Stimulated activated naive CD8-positive, alpha-beta T cell treated with anti-CD3 and anti-CD28 coated beads, Interleukin-15, Interleukin-2, amounts not matched to agents 100 ng/mL and 50 ng/mL, for 24 hours (primary cell): ENCODE measurements around the gene C14orf119.
A peak's percentile ranks its signal among the peaks of the same experiment; 100 is the strongest.

ENCODE experiments used
- H3K27ac Mint-ChIP-seq: one replicate; pipeline ENCODE4 v1.8.0; 2021; ENCODE audit warnings: mild to moderate bottlenecking, mixed read lengths
- H3K27me3 Mint-ChIP-seq: one replicate; pipeline ENCODE4 v1.8.0; 2021; ENCODE audit warnings: mixed read lengths
- H3K36me3 Mint-ChIP-seq: one replicate; pipeline ENCODE4 v1.8.0; 2021; ENCODE audit warnings: low read depth, mixed read lengths
- H3K4me1 Mint-ChIP-seq: one replicate; pipeline ENCODE4 v1.8.0; 2021; ENCODE audit warnings: low read depth, mixed read lengths
- H3K4me3 Mint-ChIP-seq: one replicate; pipeline ENCODE4 v1.8.0; 2021; ENCODE audit warnings: mild to moderate bottlenecking, mixed read lengths
- H3K9me3 Mint-ChIP-seq: one replicate; pipeline ENCODE4 v1.8.0; 2021; ENCODE audit warnings: mixed read lengths

Gene C14orf119

DNA sequence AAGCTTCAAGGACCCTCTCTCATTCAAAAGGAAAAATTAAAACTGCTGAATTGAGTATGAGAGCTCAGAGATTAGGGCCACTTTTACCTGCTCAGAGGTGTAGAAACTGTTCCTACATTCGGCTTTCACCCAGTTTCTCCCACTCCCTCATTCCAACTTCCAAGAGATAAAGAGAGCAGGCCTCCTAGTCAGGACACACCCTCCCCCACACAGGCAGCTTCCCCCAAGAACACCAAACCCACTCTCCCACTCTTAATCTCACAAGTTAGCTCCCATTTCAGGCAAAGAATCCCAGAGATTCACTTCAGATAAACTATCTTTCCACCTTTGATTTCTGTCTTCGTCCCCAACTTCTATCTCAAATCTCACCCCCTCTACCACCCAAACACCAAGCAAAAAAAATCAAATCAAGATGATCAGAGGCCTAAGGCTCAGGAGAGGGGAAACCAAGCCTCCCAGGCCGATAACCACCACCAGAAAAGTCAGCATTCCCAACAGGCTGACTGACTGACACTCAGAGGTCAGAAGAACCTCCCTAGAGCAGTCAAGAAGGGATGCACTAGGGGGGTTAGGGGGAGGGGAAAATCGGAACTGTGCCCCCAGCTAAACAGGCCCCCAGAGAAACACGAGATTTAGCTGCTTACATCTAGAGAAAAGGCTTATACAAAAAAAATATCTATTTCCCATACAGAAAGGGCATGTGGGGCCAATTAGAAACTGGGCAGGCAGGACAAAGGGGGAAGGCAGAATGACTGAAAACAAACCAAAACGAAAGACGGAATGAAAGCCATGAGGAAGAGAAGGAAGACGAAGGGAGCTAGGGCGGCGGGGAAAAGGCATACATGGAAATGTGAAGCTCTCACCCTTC lies 24.8 kb upstream of the C14orf119 start:
- no peaks in the 10 kb centered on the region for H3K27me3 Mint-ChIP-seq

DNA sequence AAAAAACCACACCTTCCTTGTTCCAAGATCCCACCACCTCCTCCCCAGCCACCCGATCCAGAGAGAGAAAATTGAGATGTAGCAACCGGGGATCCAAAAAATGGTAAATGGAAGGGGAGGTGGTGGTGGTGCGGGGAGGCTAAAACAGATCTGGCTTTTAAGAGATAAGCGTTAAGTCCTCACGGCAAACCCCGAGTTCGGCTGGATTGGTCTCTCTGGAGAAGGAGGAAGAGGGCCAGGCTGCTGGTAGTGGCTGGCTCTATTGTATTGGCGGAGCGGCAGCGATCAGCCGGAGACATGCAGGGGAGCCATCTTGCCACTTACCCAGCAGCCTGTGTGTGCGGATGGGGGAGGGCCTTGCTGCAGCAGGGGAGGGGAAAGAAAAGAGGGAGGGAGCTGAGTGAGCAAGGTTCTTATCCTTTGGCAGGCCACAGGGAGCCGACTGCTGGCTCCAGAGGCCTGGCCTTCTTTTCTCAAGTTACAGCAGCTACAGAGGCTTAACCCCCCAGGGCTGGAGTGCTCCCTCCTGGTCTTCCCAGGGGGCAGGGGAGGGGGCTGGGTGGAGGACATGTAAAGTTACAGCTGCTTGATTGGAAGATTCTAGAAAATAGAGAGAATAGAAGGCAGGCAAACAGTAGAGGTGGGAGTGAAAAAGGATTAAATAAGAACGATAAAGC lies 23.9 kb upstream of the C14orf119 start:
- H3K36me3 Mint-ChIP-seq = peaks cover 63% of the 10 kb centered on the region

More for the DNA sequence above, 24.8 kb upstream of the C14orf119 start:
- Mint-ChIP-seq H3K27ac (peak overlapping the region; percentile 97), H3K36me3 (peaks cover 65% of the 10 kb centered on the region), H3K4me1 (peaks cover 47% of the 10 kb centered on the region), H3K9me3 (no peaks in the 10 kb centered on the region), H3K4me3 (peak overlapping the region; percentile 95)

GRCh38 chr14:23071921-23072539 lies 23.3 kb upstream of the C14orf119 start:
- peak overlapping the region; percentile 95 for H3K4me3 Mint-ChIP-seq
- H3K9me3 Mint-ChIP-seq = no peaks in the 10 kb centered on the region
- no peaks in the 10 kb centered on the region for H3K27me3 Mint-ChIP-seq
- H3K36me3 Mint-ChIP-seq = peaks cover 67% of the 10 kb centered on the region
- peaks cover 40% of the 10 kb centered on the region for H3K4me1 Mint-ChIP-seq
- H3K27ac Mint-ChIP-seq = peak overlapping the region; percentile 97

More for the DNA sequence above, 23.9 kb upstream of the C14orf119 start:
- H3K27me3 Mint-ChIP-seq = no peaks in the 10 kb centered on the region
- no peaks in the 10 kb centered on the region for H3K9me3 Mint-ChIP-seq
- peaks cover 40% of the 10 kb centered on the region for H3K4me1 Mint-ChIP-seq
- peak overlapping the region; percentile 97 for H3K27ac Mint-ChIP-seq
- peak overlapping the region; percentile 95 for H3K4me3 Mint-ChIP-seq

- Mint-ChIP-seq H3K27me3 (no peaks in the 10 kb centered on the region), H3K4me3 (no peak overlapping the region), H3K27ac (no peak overlapping the region), H3K9me3 (no peaks in the 10 kb centered on the region), H3K4me1 (peaks cover 35% of the 10 kb centered on the region), H3K36me3 (peaks cover 76% of the 10 kb centered on the region)
These were observed 20.4 kb upstream of the C14orf119 start for GRCh38 chr14:23074906-23075305.

- Mint-ChIP-seq H3K9me3 (no peaks in the 10 kb centered on the region), H3K36me3 (peaks cover 78% of the 10 kb centered on the region), H3K4me3 (no peak overlapping the region), H3K27me3 (no peaks in the 10 kb centered on the region), H3K27ac (no peak overlapping the region), H3K4me1 (peaks cover 16% of the 10 kb centered on the region)
These were observed 18.4 kb upstream of the C14orf119 start for GRCh38 chr14:23076785-23077408.

GRCh38 chr14:23077962-23078361 lies 17.3 kb upstream of the C14orf119 start:
- Mint-ChIP-seq H3K27me3 (no peaks in the 10 kb centered on the region), H3K27ac (no peak overlapping the region), H3K36me3 (peaks cover 70% of the 10 kb centered on the region), H3K9me3 (no peaks in the 10 kb centered on the region), H3K4me3 (no peak overlapping the region), H3K4me1 (peaks cover 7% of the 10 kb centered on the region)

DNA sequence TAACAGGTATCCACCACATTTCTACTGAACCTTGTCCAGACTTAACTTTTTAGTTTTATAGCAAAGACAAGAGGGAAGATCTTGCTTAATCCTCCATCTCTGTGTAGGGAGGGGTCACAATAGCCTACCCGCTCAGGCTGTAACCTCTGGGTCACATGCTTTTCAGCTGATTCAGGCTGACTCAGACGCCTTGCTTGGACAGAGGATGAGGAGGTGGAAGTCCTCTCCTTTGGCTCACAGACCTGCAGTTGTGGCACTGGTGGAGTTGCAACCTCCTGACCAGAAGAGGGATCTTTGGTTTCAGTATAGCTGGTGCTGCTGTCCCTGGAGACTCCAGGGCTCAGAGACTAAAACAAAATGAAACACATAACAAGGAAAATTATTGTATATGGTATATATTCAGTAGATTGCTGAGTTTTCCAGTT lies 16.6 kb upstream of the C14orf119 start:
- Mint-ChIP-seq H3K4me3 (no peak overlapping the region), H3K36me3 (peaks cover 70% of the 10 kb centered on the region), H3K27ac (no peak overlapping the region)

DNA sequence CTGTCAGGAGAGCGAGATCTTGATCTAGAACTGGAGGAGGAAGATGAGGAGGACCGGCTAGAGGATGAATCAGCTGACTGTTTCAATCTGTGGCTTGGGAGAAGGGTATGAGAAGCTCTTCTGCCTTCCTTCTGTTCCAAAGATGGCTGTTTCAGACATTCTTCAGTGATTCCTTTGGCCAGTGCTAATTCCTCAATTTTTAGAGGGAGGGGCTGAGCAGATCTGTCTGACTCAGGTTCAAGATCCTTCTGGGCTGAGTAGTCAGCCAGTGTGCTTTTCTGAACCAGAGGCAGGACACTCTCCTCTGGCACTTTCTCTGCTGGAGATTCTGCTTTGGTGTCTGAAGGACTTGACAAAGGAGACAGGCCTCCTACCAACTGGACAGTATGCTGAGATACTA lies 15.6 kb upstream of the C14orf119 start:
- no peak overlapping the region for H3K4me3 Mint-ChIP-seq
- H3K36me3 Mint-ChIP-seq = peaks cover 69% of the 10 kb centered on the region
- no peaks in the 10 kb centered on the region for H3K9me3 Mint-ChIP-seq
- peaks cover 9% of the 10 kb centered on the region for H3K4me1 Mint-ChIP-seq
- peak overlapping the region; percentile 23 for H3K27ac Mint-ChIP-seq
- no peaks in the 10 kb centered on the region for H3K27me3 Mint-ChIP-seq

More for the DNA sequence above, 16.6 kb upstream of the C14orf119 start:
- H3K4me1 Mint-ChIP-seq = peaks cover 7% of the 10 kb centered on the region
- H3K9me3 Mint-ChIP-seq = no peaks in the 10 kb centered on the region
- H3K27me3 Mint-ChIP-seq = no peaks in the 10 kb centered on the region

- peaks cover 17% of the 10 kb centered on the region for H3K4me1 Mint-ChIP-seq
- no peak overlapping the region for H3K4me3 Mint-ChIP-seq
- peaks cover 68% of the 10 kb centered on the region for H3K36me3 Mint-ChIP-seq
- peak overlapping the region; percentile 59 for H3K27ac Mint-ChIP-seq
- H3K27me3 Mint-ChIP-seq = no peaks in the 10 kb centered on the region
- no peaks in the 10 kb centered on the region for H3K9me3 Mint-ChIP-seq
These were observed 14.8 kb upstream of the C14orf119 start for GRCh38 chr14:23080474-23080873.

GRCh38 chr14:23085458-23085857 lies 9.8 kb upstream of the C14orf119 start:
- Mint-ChIP-seq H3K36me3 (peaks cover 68% of the 10 kb centered on the region), H3K27me3 (no peaks in the 10 kb centered on the region), H3K9me3 (no peaks in the 10 kb centered on the region), H3K4me1 (peaks cover 36% of the 10 kb centered on the region), H3K27ac (peak overlapping the region; percentile 77), H3K4me3 (no peak overlapping the region)

DNA sequence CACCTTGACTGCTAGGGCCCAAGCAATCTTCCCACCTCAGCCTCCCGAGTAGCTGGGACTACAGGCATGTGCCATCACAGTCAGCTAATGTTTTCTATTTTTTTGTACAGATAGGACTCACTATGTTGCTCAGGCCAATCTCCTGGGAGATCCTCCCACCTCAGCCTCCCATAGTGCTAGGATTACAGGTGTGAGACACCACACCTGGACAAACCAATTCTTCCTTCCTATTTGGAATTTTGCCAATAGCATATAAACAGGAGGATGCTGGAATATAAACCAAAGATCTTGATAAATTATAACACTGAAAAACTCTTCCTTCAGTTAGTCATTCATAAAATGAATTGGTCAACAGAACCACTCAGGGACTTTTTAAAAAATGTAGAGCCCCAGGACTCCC lies 8.7 kb upstream of the C14orf119 start:
- Mint-ChIP-seq H3K9me3 (no peaks in the 10 kb centered on the region), H3K4me1 (peaks cover 38% of the 10 kb centered on the region), H3K27ac (peak overlapping the region; percentile 39), H3K36me3 (peaks cover 60% of the 10 kb centered on the region), H3K27me3 (no peaks in the 10 kb centered on the region), H3K4me3 (no peak overlapping the region)

DNA sequence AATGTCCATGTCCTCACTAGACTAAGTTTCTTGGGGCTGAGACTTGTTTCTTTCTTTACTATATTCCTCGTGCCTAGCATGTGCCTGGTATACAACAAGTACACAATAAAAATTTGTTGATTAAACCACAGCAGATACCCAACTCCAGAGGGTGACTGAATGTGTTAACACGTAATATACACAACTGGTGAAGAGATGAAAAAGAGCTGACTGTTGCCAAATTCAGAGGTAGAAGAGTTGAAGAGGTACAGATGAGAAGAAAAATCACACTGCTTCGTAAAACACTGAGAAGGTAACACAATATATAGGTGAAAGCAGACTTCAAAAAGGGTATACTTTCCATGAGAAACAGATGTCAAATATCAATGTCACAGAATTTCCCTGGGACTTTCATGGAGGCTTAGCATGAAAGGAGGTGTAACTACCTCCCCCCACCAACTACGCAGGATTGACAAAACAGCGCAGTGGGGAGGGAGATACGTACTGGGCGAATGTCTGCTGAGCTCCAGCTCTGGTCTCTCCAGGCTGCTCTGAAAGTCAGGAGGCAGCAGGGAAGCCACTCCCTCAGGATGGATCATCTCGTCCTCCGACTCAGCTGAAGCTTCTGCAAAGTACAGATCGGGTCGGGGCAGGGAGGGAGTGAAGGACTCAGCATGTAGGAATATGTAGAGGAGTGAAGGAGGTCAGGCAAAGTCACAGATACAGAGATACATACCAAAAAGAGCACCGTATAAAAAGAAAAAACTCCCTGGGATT lies 5.6 kb upstream of the C14orf119 start:
- Mint-ChIP-seq H3K9me3 (no peaks in the 10 kb centered on the region), H3K27me3 (no peaks in the 10 kb centered on the region), H3K4me1 (peaks cover 36% of the 10 kb centered on the region), H3K4me3 (no peak overlapping the region), H3K36me3 (peaks cover 70% of the 10 kb centered on the region), H3K27ac (no peak overlapping the region)

- Mint-ChIP-seq H3K4me3 (no peak overlapping the region), H3K9me3 (no peaks in the 10 kb centered on the region), H3K27me3 (no peaks in the 10 kb centered on the region), H3K27ac (peak overlapping the region; percentile 17), H3K36me3 (peaks cover 67% of the 10 kb centered on the region), H3K4me1 (peaks cover 30% of the 10 kb centered on the region)
These were observed 5.1 kb upstream of the C14orf119 start for GRCh38 chr14:23090254-23090636.
